Left ventricle myocardium inferior (tissue), 1 donor: ENCODE data around the gene GRXCR2. TPM values are rescaled to one million over a fixed set of nuclear protein-coding genes. Genes with fewer than 3 reads are reported as not detected.

Experiments
- DNase-seq: peaks from one replicate; pipeline ENCODE4 v3.0.0-alpha.2; 2020
- H3K27ac ChIP-seq: fragments of 200-600 bp; replicated peaks from 2 replicates; pipeline ENCODE4 v1.8.0; 2021
- H3K27me3 ChIP-seq: fragments of 200-600 bp; 2 replicates; pipeline ENCODE4 v1.8.0; 2021; ENCODE audit warnings: low read depth
- H3K36me3 ChIP-seq: fragments of 200-600 bp; 2 replicates; pipeline ENCODE4 v1.8.0; 2021
- H3K4me1 ChIP-seq: fragments of 200-600 bp; 2 replicates; pipeline ENCODE4 v1.8.0; 2021
- H3K4me3 ChIP-seq: fragments of 200-600 bp; 2 replicates; pipeline ENCODE4 v1.8.0; 2021; ENCODE audit warnings: mild to moderate bottlenecking, moderate library complexity
- H3K9me3 ChIP-seq: fragments of 200-600 bp; replicated peaks from 2 replicates; pipeline ENCODE4 v1.8.0; 2021
- intact Hi-C: fragments of 100-400 bp; cut with micrococcal nuclease; formaldehyde crosslinking; loops from one replicate; pipeline ENCODE4 v1.11.0; 2022
- total RNA-seq: library from RNA; stranded (reverse); fragmentation: NEBNext Ultra II Directional; extraction: Animal tissue kit (Norgen Biotek cat#: 25700); gene quantifications from one replicate; pipeline ENCODE4 v1.2.1, GENCODE V29; 2021
- TF ChIP-seq, protein P1 (sequence below): fragments of 200-600 bp; IDR thresholded peaks from 2 replicates; pipeline ENCODE4 v1.8.0; 2021; ENCODE audit warnings: antibody characterized with exemption, mild to moderate bottlenecking, borderline replicate concordance
- donor health status: DM: no; HTN: yes; CAD: no; lungs with severe emphysema.

Gene GRXCR2
- total RNA-seq, 1 donor from 2014 or later = 1.1 TPM

DNA sequence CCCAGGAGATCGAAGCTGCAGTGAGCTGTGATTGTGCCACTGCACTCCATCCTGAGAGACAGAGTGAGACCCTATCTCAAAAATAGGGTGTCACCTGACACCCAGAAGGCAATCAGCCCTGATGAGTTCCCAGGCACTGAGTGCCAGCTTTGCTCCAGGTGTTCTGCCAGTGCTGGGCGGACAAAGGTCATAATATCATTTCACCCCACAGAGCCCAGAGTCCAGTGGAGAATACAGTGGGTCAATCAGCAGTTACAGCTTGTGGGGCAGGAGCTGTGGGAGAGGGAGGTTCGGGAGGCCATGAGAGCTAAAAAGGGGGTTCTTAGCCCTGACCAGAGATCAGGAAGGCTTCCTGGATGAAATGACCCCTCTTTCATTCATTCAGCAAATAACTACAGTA, 39.2 kb upstream of the GRXCR2 start:
- TF ChIP-seq, protein P1, sequence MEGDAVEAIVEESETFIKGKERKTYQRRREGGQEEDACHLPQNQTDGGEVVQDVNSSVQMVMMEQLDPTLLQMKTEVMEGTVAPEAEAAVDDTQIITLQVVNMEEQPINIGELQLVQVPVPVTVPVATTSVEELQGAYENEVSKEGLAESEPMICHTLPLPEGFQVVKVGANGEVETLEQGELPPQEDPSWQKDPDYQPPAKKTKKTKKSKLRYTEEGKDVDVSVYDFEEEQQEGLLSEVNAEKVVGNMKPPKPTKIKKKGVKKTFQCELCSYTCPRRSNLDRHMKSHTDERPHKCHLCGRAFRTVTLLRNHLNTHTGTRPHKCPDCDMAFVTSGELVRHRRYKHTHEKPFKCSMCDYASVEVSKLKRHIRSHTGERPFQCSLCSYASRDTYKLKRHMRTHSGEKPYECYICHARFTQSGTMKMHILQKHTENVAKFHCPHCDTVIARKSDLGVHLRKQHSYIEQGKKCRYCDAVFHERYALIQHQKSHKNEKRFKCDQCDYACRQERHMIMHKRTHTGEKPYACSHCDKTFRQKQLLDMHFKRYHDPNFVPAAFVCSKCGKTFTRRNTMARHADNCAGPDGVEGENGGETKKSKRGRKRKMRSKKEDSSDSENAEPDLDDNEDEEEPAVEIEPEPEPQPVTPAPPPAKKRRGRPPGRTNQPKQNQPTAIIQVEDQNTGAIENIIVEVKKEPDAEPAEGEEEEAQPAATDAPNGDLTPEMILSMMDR = no peak
- DNase-seq = no peak
- H3K27ac ChIP-seq = no peak overlapping the region
- H3K36me3 ChIP-seq = no peaks in the 10 kb centered on the region
- no peak overlapping the region for H3K4me3 ChIP-seq
- H3K4me1 ChIP-seq = no peaks in the 10 kb centered on the region
- intact Hi-C loops = no loop called here
- no peaks in the 10 kb centered on the region for H3K9me3 ChIP-seq
- no peaks in the 10 kb centered on the region for H3K27me3 ChIP-seq

DNA sequence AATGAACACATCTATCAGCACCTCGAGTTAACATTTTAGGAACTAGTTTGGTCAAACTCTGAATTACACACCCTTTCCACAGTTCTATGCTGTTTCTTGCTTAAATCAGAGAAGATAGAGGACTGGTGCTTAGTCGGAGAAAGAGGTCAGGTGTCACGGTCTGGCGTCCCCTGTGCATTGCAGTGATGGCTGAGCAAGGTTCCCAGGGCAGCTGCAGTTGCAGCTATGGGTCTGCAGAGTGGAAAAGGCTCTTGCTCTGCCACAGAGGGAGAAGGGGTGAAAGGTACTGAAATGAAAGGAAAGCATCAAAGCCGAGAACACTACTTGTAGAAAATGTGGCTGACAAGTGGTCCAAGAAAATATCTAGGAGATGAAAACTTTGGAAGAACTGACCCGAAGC, 38.4 kb upstream of the GRXCR2 start:
- Histone ChIP-seq H3K9me3 (no peaks in the 10 kb centered on the region), H3K36me3 (no peaks in the 10 kb centered on the region), H3K4me1 (no peaks in the 10 kb centered on the region), H3K27me3 (no peaks in the 10 kb centered on the region), H3K27ac (no peak overlapping the region), H3K4me3 (no peak overlapping the region)
- DNase-seq = no peak
- intact Hi-C loops = no loop called here
- TF ChIP-seq, protein P1 = no peak

DNA sequence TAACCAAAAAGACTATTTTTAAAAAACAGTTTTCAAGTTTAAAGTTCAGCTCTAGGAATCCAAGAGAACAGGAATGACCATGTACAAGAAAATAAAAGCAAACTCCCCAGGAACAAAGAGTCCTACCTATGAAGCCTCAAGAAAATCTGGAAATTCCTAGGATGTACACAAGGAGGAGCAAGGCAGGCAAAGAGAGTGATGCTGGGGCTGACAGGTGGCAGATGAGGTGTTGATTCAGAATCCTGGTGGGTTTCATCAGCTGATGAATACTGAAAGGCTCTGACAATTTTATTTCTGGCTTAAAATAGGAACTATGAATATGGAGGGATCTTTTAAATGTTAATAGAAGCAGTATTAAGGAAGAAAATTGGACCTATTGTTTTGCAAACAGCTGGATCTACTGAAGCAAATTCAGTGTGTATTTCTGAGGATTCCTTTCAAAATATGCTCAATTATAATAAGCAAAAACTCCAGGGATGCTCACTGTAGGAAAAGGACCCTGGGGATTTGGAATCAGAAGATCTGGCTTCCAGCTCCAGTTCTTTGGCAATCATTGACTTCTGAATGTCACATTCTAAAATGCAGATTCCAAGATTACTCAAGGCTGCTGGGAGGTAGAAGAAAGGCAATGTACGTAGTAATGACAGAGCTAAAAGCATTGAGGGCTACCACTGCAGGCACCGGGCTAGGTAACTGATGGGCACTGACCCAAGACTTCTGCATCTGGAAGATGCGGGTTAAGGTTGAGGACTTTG, 35.6 kb upstream of the GRXCR2 start:
- intact Hi-C loops = no loop called here
- TF ChIP-seq, protein P1 = peak; percentile 27
- no peak for DNase-seq

DNA sequence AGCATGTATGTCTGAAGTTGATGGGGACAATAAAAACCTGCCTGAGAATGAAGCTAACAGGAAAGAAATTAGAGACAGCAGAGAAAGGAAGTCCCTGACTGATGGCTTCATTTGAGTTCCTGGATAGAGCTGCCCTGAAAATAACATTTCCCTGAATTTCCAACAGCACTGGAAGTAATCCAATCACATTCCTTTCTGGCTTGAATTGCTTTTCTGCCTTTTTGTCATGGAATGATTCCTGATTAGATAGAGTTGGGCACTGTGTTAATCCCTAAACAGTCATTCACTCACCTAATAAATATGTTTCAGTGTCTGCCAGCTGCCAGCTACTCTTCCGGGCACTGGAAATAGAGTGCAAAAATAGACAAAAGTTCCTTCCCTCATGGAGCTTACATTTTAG, 33.6 kb upstream of the GRXCR2 start:
- TF ChIP-seq, protein P1 = no peak
- DNase-seq = no peak
- H3K27me3 ChIP-seq = no peaks in the 10 kb centered on the region
- no peaks in the 10 kb centered on the region for H3K9me3 ChIP-seq
- H3K4me1 ChIP-seq = no peaks in the 10 kb centered on the region
- H3K4me3 ChIP-seq = no peak overlapping the region
- no peaks in the 10 kb centered on the region for H3K36me3 ChIP-seq
- no peak overlapping the region for H3K27ac ChIP-seq
- intact Hi-C loops = no loop called here

More for the DNA sequence above, 35.6 kb upstream of the GRXCR2 start:
- no peak overlapping the region for H3K27ac ChIP-seq
- no peak overlapping the region for H3K4me3 ChIP-seq
- H3K9me3 ChIP-seq = no peaks in the 10 kb centered on the region
- H3K36me3 ChIP-seq = no peaks in the 10 kb centered on the region
- H3K4me1 ChIP-seq = no peaks in the 10 kb centered on the region
- no peaks in the 10 kb centered on the region for H3K27me3 ChIP-seq

DNA sequence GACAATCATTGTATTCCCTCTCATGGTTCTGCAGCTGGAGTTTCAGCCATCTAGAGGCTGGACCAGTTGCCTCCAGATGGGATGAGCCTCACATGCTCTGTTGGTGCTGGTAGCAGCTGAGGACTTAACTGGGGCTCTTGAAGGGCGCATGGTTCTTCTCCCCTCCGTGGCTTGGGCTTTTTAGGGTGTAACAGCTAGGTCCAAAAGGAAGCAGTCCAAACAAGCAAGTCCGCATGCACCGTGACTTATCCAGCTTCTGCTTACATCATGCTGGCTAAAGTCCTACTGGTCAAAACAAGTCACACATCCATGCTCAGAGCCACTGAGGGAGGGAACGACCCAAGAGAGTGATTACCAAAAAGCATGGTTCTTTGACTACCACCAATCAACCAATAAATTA, 31.9 kb upstream of the GRXCR2 start:
- no peak overlapping the region for H3K27ac ChIP-seq

More for the DNA sequence above, 31.9 kb upstream of the GRXCR2 start:
- Histone ChIP-seq H3K9me3 (peaks cover 2% of the 10 kb centered on the region), H3K4me1 (no peaks in the 10 kb centered on the region), H3K27me3 (no peaks in the 10 kb centered on the region), H3K4me3 (no peak overlapping the region), H3K36me3 (no peaks in the 10 kb centered on the region)
- intact Hi-C loops = no loop called here
- DNase-seq = no peak
- TF ChIP-seq, protein P1 = no peak
